Measurements from ENCODE around the gene FBXO5. TPM values are rescaled to one million over a fixed set of nuclear protein-coding genes. Genes with fewer than 3 reads are reported as not detected.

Gene FBXO5
- polyA plus RNA-seq, 1 donor (not counting 4 experiments of a cell fraction or from before 2014, with no cell fraction given): 9.0 TPM

GRCh38 chr6:152952045-152952444 lies 30.8 kb downstream of the FBXO5 start:
- no peak for DNase-seq (ENCODE audit: low read depth, low spot score)
- H3K4me2 ChIP-seq (ENCODE audit: control insufficient read depth, extremely low read depth, insufficient read depth, low read depth, low read length): no peak overlapping the region
- TF ChIP-seq CTCF (optimal IDR thresholded peaks at IDR 0.05 in 1 of 3, IDR thresholded peaks at IDR 0.05 in 1 of 3, conservative IDR thresholded peaks at IDR 0.05 in 1 of 3; ENCODE audit: extremely low read depth in 1 of 3, insufficient read depth in 2 of 3, low read length in 3 of 3) (no peak), EZH2 (IDR thresholded peaks at IDR 0.05; ENCODE audit: low read length) (no peak)
- no peak overlapping the region for H3K27ac ChIP-seq (ENCODE audit: control insufficient read depth, insufficient read depth, low read length)
- no peaks in the 10 kb centered on the region for H3K9me3 ChIP-seq (ENCODE audit: control insufficient read depth, low read depth, low read length)
- no peak overlapping the region for H2AFZ ChIP-seq (ENCODE audit: control insufficient read depth, low read length)
- no peaks in the 10 kb centered on the region for H3K36me3 ChIP-seq (ENCODE audit: control insufficient read depth in 2 of 2, extremely low read depth in 1 of 2, insufficient read depth in 2 of 2, low read length in 2 of 2)
- no peaks in the 10 kb centered on the region for H3K9me1 ChIP-seq (ENCODE audit: control insufficient read depth, extremely low read depth, insufficient read depth, low read length)
- H3K79me2 ChIP-seq (ENCODE audit: control insufficient read depth, insufficient read depth, low read length): no peaks in the 10 kb centered on the region
- H3K4me1 ChIP-seq (ENCODE audit: control insufficient read depth, extremely low read depth, insufficient read depth, low read length): peaks cover 4% of the 10 kb centered on the region
- H4K20me1 ChIP-seq (ENCODE audit: control insufficient read depth, extremely low read depth, insufficient read depth, low read length): no peaks in the 10 kb centered on the region
- FAIRE-seq: no peak
- H3K9ac ChIP-seq (ENCODE audit: control insufficient read depth, extremely low read depth, insufficient read depth, low read length): no peak overlapping the region
- dilution Hi-C loops (cut with MboI; ENCODE audit: extremely low pct_ligation_motif_present, low sequenced_read_pairs): no loop called here
- H3K27me3 ChIP-seq (ENCODE audit: control insufficient read depth, extremely low read depth, insufficient read depth, low read length): no peaks in the 10 kb centered on the region
- no peak overlapping the region for H3K4me3 ChIP-seq (ENCODE audit: control insufficient read depth in 2 of 3, extremely low read depth in 1 of 3, insufficient read depth in 2 of 3, low read depth in 1 of 3, low read length in 3 of 3)

GRCh38 chr6:152950240-152950639 lies 32.6 kb downstream of the FBXO5 start:
- H3K27me3 ChIP-seq (ENCODE audit: control insufficient read depth, extremely low read depth, insufficient read depth, low read length): no peaks in the 10 kb centered on the region
- H3K4me1 ChIP-seq (ENCODE audit: control insufficient read depth, extremely low read depth, insufficient read depth, low read length): peaks cover 4% of the 10 kb centered on the region
- DNase-seq (ENCODE audit: low read depth, low spot score) (no peak), FAIRE-seq (no peak)
- H3K4me3 ChIP-seq (ENCODE audit: control insufficient read depth in 2 of 3, extremely low read depth in 1 of 3, insufficient read depth in 2 of 3, low read depth in 1 of 3, low read length in 3 of 3): no peak overlapping the region
- H3K36me3 ChIP-seq (ENCODE audit: control insufficient read depth in 2 of 2, extremely low read depth in 1 of 2, insufficient read depth in 2 of 2, low read length in 2 of 2): no peaks in the 10 kb centered on the region
- no peaks in the 10 kb centered on the region for H3K9me1 ChIP-seq (ENCODE audit: control insufficient read depth, extremely low read depth, insufficient read depth, low read length)
- H3K4me2 ChIP-seq (ENCODE audit: control insufficient read depth, extremely low read depth, insufficient read depth, low read depth, low read length): no peak overlapping the region
- no peak overlapping the region for H3K27ac ChIP-seq (ENCODE audit: control insufficient read depth, insufficient read depth, low read length)
- H4K20me1 ChIP-seq (ENCODE audit: control insufficient read depth, extremely low read depth, insufficient read depth, low read length): no peaks in the 10 kb centered on the region
- H3K79me2 ChIP-seq (ENCODE audit: control insufficient read depth, insufficient read depth, low read length): no peaks in the 10 kb centered on the region
- dilution Hi-C loops (cut with MboI; ENCODE audit: extremely low pct_ligation_motif_present, low sequenced_read_pairs): no loop called here
- no peak overlapping the region for H3K9ac ChIP-seq (ENCODE audit: control insufficient read depth, extremely low read depth, insufficient read depth, low read length)
- TF ChIP-seq EZH2 (IDR thresholded peaks at IDR 0.05; ENCODE audit: low read length): no peak
- no peak for TF ChIP-seq CTCF (optimal IDR thresholded peaks at IDR 0.05 in 1 of 3, IDR thresholded peaks at IDR 0.05 in 1 of 3, conservative IDR thresholded peaks at IDR 0.05 in 1 of 3; ENCODE audit: extremely low read depth in 1 of 3, insufficient read depth in 2 of 3, low read length in 3 of 3)
- H2AFZ ChIP-seq (ENCODE audit: control insufficient read depth, low read length): no peak overlapping the region
- no peaks in the 10 kb centered on the region for H3K9me3 ChIP-seq (ENCODE audit: control insufficient read depth, low read depth, low read length)
